ENCODE data around the gene BTD. TPM values are rescaled to one million over a fixed set of nuclear protein-coding genes. Genes with fewer than 3 reads are reported as not detected.
A peak's percentile ranks its signal among the peaks of the same experiment; 100 is the strongest.

The BTD gene
- total RNA-seq, 4 donors from 2014 or later: 20.5 to 53.9 (median 44.6) TPM

- Histone ChIP-seq H3K4me3 (peak overlapping the region in 1 of 2 donors; percentile 0), H3K27ac (peak overlapping the region; percentile 79 to 96 (median 86)), H3K36me3 (no peaks in the 10 kb centered on the region), H3K9me3 (no peaks in the 10 kb centered on the region), H3K27me3 (no peaks in the 10 kb centered on the region), H3K4me1 (peaks cover 17 to 89% (median 28%) of the 10 kb centered on the region in 3 donors)
- TF ChIP-seq, protein P1, sequence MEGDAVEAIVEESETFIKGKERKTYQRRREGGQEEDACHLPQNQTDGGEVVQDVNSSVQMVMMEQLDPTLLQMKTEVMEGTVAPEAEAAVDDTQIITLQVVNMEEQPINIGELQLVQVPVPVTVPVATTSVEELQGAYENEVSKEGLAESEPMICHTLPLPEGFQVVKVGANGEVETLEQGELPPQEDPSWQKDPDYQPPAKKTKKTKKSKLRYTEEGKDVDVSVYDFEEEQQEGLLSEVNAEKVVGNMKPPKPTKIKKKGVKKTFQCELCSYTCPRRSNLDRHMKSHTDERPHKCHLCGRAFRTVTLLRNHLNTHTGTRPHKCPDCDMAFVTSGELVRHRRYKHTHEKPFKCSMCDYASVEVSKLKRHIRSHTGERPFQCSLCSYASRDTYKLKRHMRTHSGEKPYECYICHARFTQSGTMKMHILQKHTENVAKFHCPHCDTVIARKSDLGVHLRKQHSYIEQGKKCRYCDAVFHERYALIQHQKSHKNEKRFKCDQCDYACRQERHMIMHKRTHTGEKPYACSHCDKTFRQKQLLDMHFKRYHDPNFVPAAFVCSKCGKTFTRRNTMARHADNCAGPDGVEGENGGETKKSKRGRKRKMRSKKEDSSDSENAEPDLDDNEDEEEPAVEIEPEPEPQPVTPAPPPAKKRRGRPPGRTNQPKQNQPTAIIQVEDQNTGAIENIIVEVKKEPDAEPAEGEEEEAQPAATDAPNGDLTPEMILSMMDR (IDR thresholded peaks at IDR 0.05): no peak
- TF ChIP-seq POLR2A (IDR thresholded peaks at IDR 0.05) (no peak), EP300 (IDR thresholded peaks at IDR 0.05) (no peak), POLR2AphosphoS5 (IDR thresholded peaks at IDR 0.05) (no peak)
- WGBS, 2 donors (ENCODE audit: low coverage in 1 of 2): 31 to 54% methylated on average over 2 of the region's 2 CpGs
- ATAC-seq: no peak
Observed at GRCh38 chr3:15634671-15635070, 33.1 kb downstream of the BTD start.

DNA sequence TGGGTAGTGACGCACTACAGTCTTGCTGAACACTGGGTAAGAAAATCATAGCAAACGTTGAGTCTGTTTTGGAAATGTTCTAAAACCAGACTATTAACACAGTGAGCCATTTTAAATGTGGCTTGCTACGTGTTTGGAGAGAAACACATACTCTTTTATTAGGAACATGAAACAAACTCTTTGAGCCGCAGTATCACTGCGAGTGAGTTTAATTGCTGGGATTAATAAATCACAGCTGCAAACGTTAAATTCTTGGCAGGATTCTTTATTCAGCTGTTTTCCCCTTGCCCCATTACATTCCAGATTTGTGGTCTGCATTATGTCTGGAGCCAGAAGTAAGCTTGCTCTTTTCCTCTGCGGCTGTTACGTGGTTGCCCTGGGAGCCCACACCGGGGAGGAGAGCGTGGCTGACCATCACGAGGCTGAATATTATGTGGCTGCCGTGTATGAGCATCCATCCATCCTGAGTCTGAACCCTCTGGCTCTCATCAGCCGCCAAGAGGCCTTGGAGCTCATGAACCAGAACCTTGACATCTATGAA is 33.6 kb downstream of the BTD start:
- Histone ChIP-seq H3K27ac (peak overlapping the region; percentile 79 to 96 (median 86)), H3K4me1 (peaks cover 17 to 84% (median 28%) of the 10 kb centered on the region in 3 donors), H3K27me3 (no peaks in the 10 kb centered on the region), H3K9me3 (no peaks in the 10 kb centered on the region), H3K4me3 (peak overlapping the region in 1 of 2 donors; percentile 0), H3K36me3 (no peaks in the 10 kb centered on the region)
- WGBS, 2 donors (ENCODE audit: low coverage in 1 of 2): 23 to 24% methylated on average over 7 to 10 of the region's 13 CpGs
- TF ChIP-seq POLR2A (IDR thresholded peaks at IDR 0.05) (no peak), EP300 (IDR thresholded peaks at IDR 0.05) (peak; percentile 48), POLR2AphosphoS5 (IDR thresholded peaks at IDR 0.05) (peak; percentile 91)
- TF ChIP-seq, protein P1 (IDR thresholded peaks at IDR 0.05): no peak
- ATAC-seq: peak; percentile 70

DNA sequence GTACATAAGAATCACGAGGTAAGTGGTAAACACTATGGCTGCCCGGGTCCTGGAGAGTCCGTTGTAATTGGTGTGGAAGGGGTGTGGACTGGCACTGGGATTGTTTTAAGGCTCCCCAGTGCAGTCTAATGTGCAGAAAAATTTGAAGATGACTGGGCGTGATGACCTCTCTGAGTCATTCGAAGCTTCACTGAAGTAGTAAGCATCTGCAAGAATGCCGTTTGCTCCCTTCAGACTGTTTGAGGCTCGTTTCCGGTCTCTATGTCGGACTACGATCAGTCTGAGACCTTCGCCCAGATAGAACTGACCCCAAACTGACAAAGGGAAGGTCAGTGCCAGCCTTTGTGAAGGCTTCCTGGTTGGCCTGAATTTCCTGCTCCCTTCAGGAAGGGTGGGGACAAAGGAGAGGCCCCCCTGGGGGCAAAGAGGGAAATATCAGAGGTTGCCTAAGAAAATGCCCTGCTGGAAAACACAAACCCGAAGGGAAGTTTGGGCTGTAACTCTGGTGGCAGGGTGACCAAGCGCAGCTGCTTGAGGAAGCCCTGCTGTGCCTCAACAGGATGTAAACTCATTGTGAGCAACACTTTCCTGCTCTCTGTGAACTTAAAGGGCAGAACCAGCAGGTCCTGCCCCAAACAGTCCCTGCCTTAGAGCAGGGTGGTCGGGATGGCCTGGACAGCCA is 34.6 kb downstream of the BTD start:
- 54 to 59% methylated on average over 4 of the region's 14 CpGs for WGBS, 2 donors (ENCODE audit: low coverage in 1 of 2)
- H3K4me1 ChIP-seq: peaks cover 17 to 74% (median 28%) of the 10 kb centered on the region in 3 donors
- no peak overlapping the region for H3K4me3 ChIP-seq
- H3K9me3 ChIP-seq: no peaks in the 10 kb centered on the region
- H3K36me3 ChIP-seq: peaks cover 0 to 2% of the 10 kb centered on the region in 2 donors
- ATAC-seq: peak; percentile 36
- no peak for TF ChIP-seq EP300 (IDR thresholded peaks at IDR 0.05)
- TF ChIP-seq POLR2A (IDR thresholded peaks at IDR 0.05): no peak
- peak; percentile 29 for TF ChIP-seq POLR2AphosphoS5 (IDR thresholded peaks at IDR 0.05)
- TF ChIP-seq, protein P1 (IDR thresholded peaks at IDR 0.05): peak in 1 of 4 experiments; percentile 16
- peak overlapping the region; percentile 79 to 96 (median 86) for H3K27ac ChIP-seq
- H3K27me3 ChIP-seq: no peaks in the 10 kb centered on the region

- Histone ChIP-seq H3K9me3 (no peaks in the 10 kb centered on the region), H3K27me3 (no peaks in the 10 kb centered on the region), H3K4me3 (no peak overlapping the region), H3K27ac (peak overlapping the region; percentile 44 to 87 (median 82)), H3K36me3 (peaks cover 0 to 13% of the 10 kb centered on the region in 2 donors), H3K4me1 (peaks cover 12 to 63% (median 24%) of the 10 kb centered on the region in 3 donors)
- no peak for ATAC-seq
- TF ChIP-seq POLR2A (IDR thresholded peaks at IDR 0.05) (no peak), POLR2AphosphoS5 (IDR thresholded peaks at IDR 0.05) (no peak), EP300 (IDR thresholded peaks at IDR 0.05) (no peak)
- TF ChIP-seq, protein P1 (IDR thresholded peaks at IDR 0.05): no peak
- WGBS, 2 donors (ENCODE audit: low coverage in 1 of 2): 63 to 67% methylated on average over 6 to 7 of the region's 7 CpGs
Observed at GRCh38 chr3:15637131-15637951, 35.8 kb downstream of the BTD start.
